Measurements from ENCODE around the gene PBX3. TPM values are rescaled to one million over a fixed set of nuclear protein-coding genes. Genes with fewer than 3 reads are reported as not detected.

PBX3 gene
- total and polyA plus RNA-seq, 9 donors = 9.1 to 18.5 (median 11.4) TPM

- no peak overlapping the region for H3K27ac ChIP-seq (ENCODE audit: low read length)
- H3K27me3 ChIP-seq (ENCODE audit: control insufficient read depth, insufficient read depth, low read length) = no peaks in the 10 kb centered on the region
- peak; percentile 54 for DNase-seq
- peaks cover 19% of the 10 kb centered on the region for H3K4me1 ChIP-seq (ENCODE audit: control insufficient read depth, insufficient read depth, low read length)
- H3K36me3 ChIP-seq (ENCODE audit: control insufficient read depth, insufficient read depth, low read length) = peaks cover 4% of the 10 kb centered on the region
- H3K9me3 ChIP-seq (replicated peaks; ENCODE audit: control insufficient read depth, low read depth, low read length) = no peaks in the 10 kb centered on the region
- no peak overlapping the region for H3K4me3 ChIP-seq (ENCODE audit: low read length)
- WGBS (ENCODE audit: insufficient coverage) = 82% methylated on average over 3 of the region's 11 CpGs
Measured at GRCh38 chr9:125966959-125967711, 220.0 kb downstream of the PBX3 start.

- Histone ChIP-seq H3K4me1 (ENCODE audit: control insufficient read depth, insufficient read depth, low read length) (peaks cover 19% of the 10 kb centered on the region), H3K27ac (ENCODE audit: low read length) (no peak overlapping the region), H3K9me3 (replicated peaks; ENCODE audit: control insufficient read depth, low read depth, low read length) (no peaks in the 10 kb centered on the region), H3K27me3 (ENCODE audit: control insufficient read depth, insufficient read depth, low read length) (no peaks in the 10 kb centered on the region), H3K4me3 (ENCODE audit: low read length) (no peak overlapping the region), H3K36me3 (ENCODE audit: control insufficient read depth, insufficient read depth, low read length) (no peaks in the 10 kb centered on the region)
- WGBS (ENCODE audit: insufficient coverage) = no CpG with 5 or more reads among the region's 6 CpGs
- DNase-seq = no peak
Measured at GRCh38 chr9:125968714-125969374, 221.7 kb downstream of the PBX3 start.

GRCh38 chr9:125969462-125969861, 222.3 kb downstream of the PBX3 start:
- H3K9me3 ChIP-seq (replicated peaks; ENCODE audit: control insufficient read depth, low read depth, low read length) = no peaks in the 10 kb centered on the region
- no peak for DNase-seq
- WGBS (ENCODE audit: insufficient coverage) = 75% methylated on average over 3 of the region's 5 CpGs
- H3K27ac ChIP-seq (ENCODE audit: low read length) = no peak overlapping the region
- H3K4me1 ChIP-seq (ENCODE audit: control insufficient read depth, insufficient read depth, low read length) = peaks cover 19% of the 10 kb centered on the region
- no peaks in the 10 kb centered on the region for H3K27me3 ChIP-seq (ENCODE audit: control insufficient read depth, insufficient read depth, low read length)
- H3K36me3 ChIP-seq (ENCODE audit: control insufficient read depth, insufficient read depth, low read length) = no peaks in the 10 kb centered on the region
- no peak overlapping the region for H3K4me3 ChIP-seq (ENCODE audit: low read length)

- DNase-seq = no peak
- 53% methylated on average over 4 of the region's 5 CpGs for WGBS (ENCODE audit: insufficient coverage)
- Histone ChIP-seq H3K27me3 (ENCODE audit: control insufficient read depth, insufficient read depth, low read length) (no peaks in the 10 kb centered on the region), H3K9me3 (replicated peaks; ENCODE audit: control insufficient read depth, low read depth, low read length) (no peaks in the 10 kb centered on the region), H3K27ac (ENCODE audit: low read length) (no peak overlapping the region), H3K36me3 (ENCODE audit: control insufficient read depth, insufficient read depth, low read length) (no peaks in the 10 kb centered on the region), H3K4me3 (ENCODE audit: low read length) (no peak overlapping the region), H3K4me1 (ENCODE audit: control insufficient read depth, insufficient read depth, low read length) (peaks cover 17% of the 10 kb centered on the region)
Measured at GRCh38 chr9:125969868-125970267, 222.7 kb downstream of the PBX3 start.

GRCh38 chr9:125970340-125970739, 223.2 kb downstream of the PBX3 start:
- Histone ChIP-seq H3K27ac (ENCODE audit: low read length) (no peak overlapping the region), H3K9me3 (replicated peaks; ENCODE audit: control insufficient read depth, low read depth, low read length) (no peaks in the 10 kb centered on the region), H3K4me1 (ENCODE audit: control insufficient read depth, insufficient read depth, low read length) (peaks cover 12% of the 10 kb centered on the region), H3K36me3 (ENCODE audit: control insufficient read depth, insufficient read depth, low read length) (no peaks in the 10 kb centered on the region), H3K27me3 (ENCODE audit: control insufficient read depth, insufficient read depth, low read length) (no peaks in the 10 kb centered on the region), H3K4me3 (ENCODE audit: low read length) (no peak overlapping the region)
- 80% methylated on average over 4 of the region's 5 CpGs for WGBS (ENCODE audit: insufficient coverage)
- no peak for DNase-seq

GRCh38 chr9:125971050-125971449, 223.9 kb downstream of the PBX3 start:
- no peak for DNase-seq
- 58% methylated on average over 2 of the region's 3 CpGs for WGBS (ENCODE audit: insufficient coverage)
- H3K9me3 ChIP-seq (replicated peaks; ENCODE audit: control insufficient read depth, low read depth, low read length) = no peaks in the 10 kb centered on the region
- H3K4me1 ChIP-seq (ENCODE audit: control insufficient read depth, insufficient read depth, low read length) = peaks cover 7% of the 10 kb centered on the region
- H3K36me3 ChIP-seq (ENCODE audit: control insufficient read depth, insufficient read depth, low read length) = no peaks in the 10 kb centered on the region
- no peak overlapping the region for H3K27ac ChIP-seq (ENCODE audit: low read length)
- no peak overlapping the region for H3K4me3 ChIP-seq (ENCODE audit: low read length)
- no peaks in the 10 kb centered on the region for H3K27me3 ChIP-seq (ENCODE audit: control insufficient read depth, insufficient read depth, low read length)

- H3K27ac ChIP-seq (ENCODE audit: low read length) = no peak overlapping the region
- no peak overlapping the region for H3K4me3 ChIP-seq (ENCODE audit: low read length)
- H3K27me3 ChIP-seq (ENCODE audit: control insufficient read depth, insufficient read depth, low read length) = no peaks in the 10 kb centered on the region
- peaks cover 6% of the 10 kb centered on the region for H3K4me1 ChIP-seq (ENCODE audit: control insufficient read depth, insufficient read depth, low read length)
- no peaks in the 10 kb centered on the region for H3K36me3 ChIP-seq (ENCODE audit: control insufficient read depth, insufficient read depth, low read length)
- no peak for DNase-seq
- 94% methylated on average over 6 of the region's 12 CpGs for WGBS (ENCODE audit: insufficient coverage)
- H3K9me3 ChIP-seq (replicated peaks; ENCODE audit: control insufficient read depth, low read depth, low read length) = no peaks in the 10 kb centered on the region
Measured at GRCh38 chr9:125972012-125972729, 225.0 kb downstream of the PBX3 start.

GRCh38 chr9:125973547-125973946, 226.4 kb downstream of the PBX3 start:
- no peaks in the 10 kb centered on the region for H3K36me3 ChIP-seq (ENCODE audit: control insufficient read depth, insufficient read depth, low read length)
- no peak overlapping the region for H3K4me3 ChIP-seq (ENCODE audit: low read length)
- no peaks in the 10 kb centered on the region for H3K27me3 ChIP-seq (ENCODE audit: control insufficient read depth, insufficient read depth, low read length)
- no peaks in the 10 kb centered on the region for H3K4me1 ChIP-seq (ENCODE audit: control insufficient read depth, insufficient read depth, low read length)
- H3K27ac ChIP-seq (ENCODE audit: low read length) = no peak overlapping the region
- 73% methylated on average over 7 of the region's 10 CpGs for WGBS (ENCODE audit: insufficient coverage)
- peaks cover under 1% of the 10 kb centered on the region for H3K9me3 ChIP-seq (replicated peaks; ENCODE audit: control insufficient read depth, low read depth, low read length)
- DNase-seq = no peak

GRCh38 chr9:125974705-125975104, 227.5 kb downstream of the PBX3 start:
- Histone ChIP-seq H3K4me3 (ENCODE audit: low read length) (no peak overlapping the region), H3K27ac (ENCODE audit: low read length) (no peak overlapping the region), H3K4me1 (ENCODE audit: control insufficient read depth, insufficient read depth, low read length) (no peaks in the 10 kb centered on the region), H3K27me3 (ENCODE audit: control insufficient read depth, insufficient read depth, low read length) (no peaks in the 10 kb centered on the region), H3K9me3 (replicated peaks; ENCODE audit: control insufficient read depth, low read depth, low read length) (peaks cover 2% of the 10 kb centered on the region), H3K36me3 (ENCODE audit: control insufficient read depth, insufficient read depth, low read length) (no peaks in the 10 kb centered on the region)
- DNase-seq = no peak
- WGBS (ENCODE audit: insufficient coverage) = no CpG with 5 or more reads among the region's 4 CpGs

GRCh38 chr9:125977223-125977622, 230.1 kb downstream of the PBX3 start:
- no peak for DNase-seq
- Histone ChIP-seq H3K27ac (ENCODE audit: low read length) (no peak overlapping the region), H3K4me3 (ENCODE audit: low read length) (no peak overlapping the region), H3K36me3 (ENCODE audit: control insufficient read depth, insufficient read depth, low read length) (no peaks in the 10 kb centered on the region), H3K4me1 (ENCODE audit: control insufficient read depth, insufficient read depth, low read length) (no peaks in the 10 kb centered on the region), H3K27me3 (ENCODE audit: control insufficient read depth, insufficient read depth, low read length) (no peaks in the 10 kb centered on the region), H3K9me3 (replicated peaks; ENCODE audit: control insufficient read depth, low read depth, low read length) (peaks cover 2% of the 10 kb centered on the region)
